GM23338 (cell line): Measurements from ENCODE around the gene SMAP2. TPM values are rescaled to one million over a fixed set of nuclear protein-coding genes. Genes with fewer than 3 reads are reported as not detected.

ENCODE experiments used
- ATAC-seq: fragments of 200-7000 bp; cut with Tn5 transposase; 3 replicates; pipeline ENCODE4 v1.9.1; 2020
- DNase-seq: peaks from one replicate; pipeline ENCODE4 v3.0.0-alpha.2; 2015; ENCODE audit warnings: low spot score
- H2AFZ ChIP-seq: fragments of 200-600 bp; sonication (generic); 2 replicates; pipeline ENCODE4 v1.8.0; 2016; ENCODE audit warnings: antibody characterized with exemption, mild to moderate bottlenecking, moderate library complexity
- H3F3A ChIP-seq: fragments of 200-600 bp; sonication (generic); replicated peaks from 2 replicates; pipeline ENCODE4 v1.8.0; 2017; ENCODE audit warnings: antibody characterized with exemption, mixed run types, low read depth
- H3K27ac ChIP-seq: fragments of 200-600 bp; sonication (generic); 2 replicates; pipeline ENCODE4 v1.6.1; 2016; ENCODE audit warnings: low read depth
- H3K27me3 ChIP-seq: fragments of 200-600 bp; sonication (generic); 2 replicates; pipeline ENCODE4 v1.8.0; 2016; ENCODE audit warnings: mild to moderate bottlenecking, mixed run types, moderate library complexity; ENCODE audit not compliant: insufficient read depth
- H3K36me3 ChIP-seq: fragments of 200-600 bp; sonication (generic); 2 replicates; pipeline ENCODE4 v1.8.0; 2016; ENCODE audit warnings: mild to moderate bottlenecking; ENCODE audit not compliant: insufficient read depth
- H3K4me1 ChIP-seq: fragments of 200-600 bp; sonication (generic); 2 replicates; pipeline ENCODE4 v1.8.0; 2016; ENCODE audit warnings: mild to moderate bottlenecking, moderate library complexity; ENCODE audit not compliant: insufficient read depth
- H3K4me2 ChIP-seq: fragments of 200-600 bp; sonication (generic); 2 replicates; pipeline ENCODE4 v1.7.1; 2017; ENCODE audit warnings: mixed run types
- H3K4me3 ChIP-seq: fragments of 200-600 bp; sonication (generic); 2 replicates; pipeline ENCODE4 v1.6.1; 2016; ENCODE audit warnings: mixed run types
- H3K79me2 ChIP-seq: fragments of 200-600 bp; sonication (generic); replicated peaks from 2 replicates; pipeline ENCODE4 v1.8.0; 2017; ENCODE audit warnings: mild to moderate bottlenecking; ENCODE audit not compliant: insufficient read depth
- H3K9me2 ChIP-seq: fragments of 200-600 bp; sonication (generic); 2 replicates; pipeline ENCODE4 v1.8.0; 2017; ENCODE audit not compliant: insufficient read depth
- H4K20me1 ChIP-seq: fragments of 200-600 bp; sonication (generic); replicated peaks from 2 replicates; pipeline ENCODE4 v1.8.0; 2017; ENCODE audit warnings: mild to moderate bottlenecking; ENCODE audit not compliant: insufficient read depth
- H3K27ac Mint-ChIP-seq: 2 replicates; pipeline ENCODE4 v1.8.0; 2020; ENCODE audit warnings: inconsistent platforms, mild to moderate bottlenecking, moderate library complexity, mixed read lengths
- H3K27me3 Mint-ChIP-seq: 3 replicates; pipeline ENCODE4 v1.8.0; 2022; ENCODE audit warnings: low read depth, mild to moderate bottlenecking, moderate library complexity, mixed read lengths, inconsistent platforms; ENCODE audit not compliant: insufficient read depth, poor library complexity
- H3K36me3 Mint-ChIP-seq: 3 replicates; pipeline ENCODE4 v1.8.0; 2021; ENCODE audit warnings: low read depth, mild to moderate bottlenecking, inconsistent platforms, moderate library complexity, mixed read lengths
- H3K4me1 Mint-ChIP-seq: 3 replicates; pipeline ENCODE4 v1.8.0; 2020; ENCODE audit warnings: mild to moderate bottlenecking, inconsistent platforms, mixed read lengths
- H3K4me3 Mint-ChIP-seq: 3 replicates; pipeline ENCODE4 v1.8.0; 2021; ENCODE audit warnings: moderate library complexity, mild to moderate bottlenecking, inconsistent platforms, mixed read lengths
- H3K9me3 Mint-ChIP-seq: 3 replicates; pipeline ENCODE4 v1.8.0; 2020; ENCODE audit warnings: moderate library complexity, mild to moderate bottlenecking, inconsistent platforms, mixed read lengths
- CREB1 ChIP-seq: fragments of 250-450 bp; sonication (Bioruptor Pico); IDR thresholded peaks from 2 replicates; pipeline ENCODE4 v1.5.0; 2020; ENCODE audit warnings: low read depth, mild to moderate bottlenecking, moderate library complexity
- JUNB ChIP-seq: IDR thresholded peaks from one replicate; pipeline ENCODE4 v1.6.1; 2016; ENCODE audit warnings: antibody characterized with exemption; ENCODE audit not compliant: unreplicated experiment
- polyA plus RNA-seq: library from polyadenylated mRNA; unstranded; fragments of >200 nt; fragmentation: Nextera tagmentation; extraction: Ambion mirVana; gene quantifications from 2 replicates; pipeline ENCODE4 v1.2.1, GENCODE V29; 2016
- total RNA-seq: library from RNA; depleted of rRNA; stranded (reverse); fragments of >200 nt; shearing (Covaris generic); gene quantifications from 2 replicates; pipeline ENCODE4 v1.2.3, GENCODE V29; 2014
- TF ChIP-seq, protein P1 (sequence below): IDR thresholded peaks from one replicate; pipeline ENCODE4 v1.6.1; 2018; ENCODE audit warnings: antibody characterized with exemption; ENCODE audit not compliant: unreplicated experiment
- TF ChIP-seq, protein P2 (sequence below), 2 experiments: fragments of 200-600 bp in 1 of 2; sonication (generic) in 1 of 2; conservative IDR thresholded peaks; 2 replicates each; pipeline versions ENCODE4 v1.5.1 to v1.6.1; 2016 to 2017; ENCODE audit warnings: antibody characterized with exemption in 2 of 2, low read depth in 2 of 2, mild to moderate bottlenecking in 2 of 2, moderate library complexity in 1 of 2

SMAP2 gene
- total and polyA plus RNA-seq, 2 experiments from 2014 or later = 2.9 to 4.8 TPM

DNA sequence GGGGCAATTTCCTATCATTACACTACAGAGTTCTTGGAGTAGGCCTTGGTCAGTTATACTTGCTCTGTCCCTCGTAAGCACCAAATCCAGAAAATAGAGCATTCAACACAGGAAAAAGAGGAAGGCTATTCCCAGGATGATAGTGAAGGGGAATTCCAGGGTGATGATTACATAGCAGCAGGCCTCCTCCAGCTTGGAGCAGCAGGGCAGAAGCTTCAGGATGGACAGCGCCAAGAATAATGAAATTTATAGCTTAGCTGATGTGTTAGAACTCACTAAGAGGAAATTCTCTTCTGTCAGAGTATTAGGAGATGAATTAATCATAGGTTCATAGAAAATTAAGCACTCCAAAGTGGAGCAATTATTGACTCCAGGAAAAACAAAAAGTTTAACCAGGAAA, 10.8 kb upstream of the SMAP2 start:
- DNase-seq (no peak), ATAC-seq (peak; percentile 45; the same call in 2 of the 3 replicates)
- no peak for TF ChIP-seq CREB1 (CRISPR knock-in tag)
- no peak for TF ChIP-seq JUNB
- TF ChIP-seq, protein P1, sequence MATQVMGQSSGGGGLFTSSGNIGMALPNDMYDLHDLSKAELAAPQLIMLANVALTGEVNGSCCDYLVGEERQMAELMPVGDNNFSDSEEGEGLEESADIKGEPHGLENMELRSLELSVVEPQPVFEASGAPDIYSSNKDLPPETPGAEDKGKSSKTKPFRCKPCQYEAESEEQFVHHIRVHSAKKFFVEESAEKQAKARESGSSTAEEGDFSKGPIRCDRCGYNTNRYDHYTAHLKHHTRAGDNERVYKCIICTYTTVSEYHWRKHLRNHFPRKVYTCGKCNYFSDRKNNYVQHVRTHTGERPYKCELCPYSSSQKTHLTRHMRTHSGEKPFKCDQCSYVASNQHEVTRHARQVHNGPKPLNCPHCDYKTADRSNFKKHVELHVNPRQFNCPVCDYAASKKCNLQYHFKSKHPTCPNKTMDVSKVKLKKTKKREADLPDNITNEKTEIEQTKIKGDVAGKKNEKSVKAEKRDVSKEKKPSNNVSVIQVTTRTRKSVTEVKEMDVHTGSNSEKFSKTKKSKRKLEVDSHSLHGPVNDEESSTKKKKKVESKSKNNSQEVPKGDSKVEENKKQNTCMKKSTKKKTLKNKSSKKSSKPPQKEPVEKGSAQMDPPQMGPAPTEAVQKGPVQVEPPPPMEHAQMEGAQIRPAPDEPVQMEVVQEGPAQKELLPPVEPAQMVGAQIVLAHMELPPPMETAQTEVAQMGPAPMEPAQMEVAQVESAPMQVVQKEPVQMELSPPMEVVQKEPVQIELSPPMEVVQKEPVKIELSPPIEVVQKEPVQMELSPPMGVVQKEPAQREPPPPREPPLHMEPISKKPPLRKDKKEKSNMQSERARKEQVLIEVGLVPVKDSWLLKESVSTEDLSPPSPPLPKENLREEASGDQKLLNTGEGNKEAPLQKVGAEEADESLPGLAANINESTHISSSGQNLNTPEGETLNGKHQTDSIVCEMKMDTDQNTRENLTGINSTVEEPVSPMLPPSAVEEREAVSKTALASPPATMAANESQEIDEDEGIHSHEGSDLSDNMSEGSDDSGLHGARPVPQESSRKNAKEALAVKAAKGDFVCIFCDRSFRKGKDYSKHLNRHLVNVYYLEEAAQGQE = peak; percentile 20
- H3K9me3 Mint-ChIP-seq = peaks cover 20% of the 10 kb centered on the region; the same call in 2 of the 3 replicates
- Histone ChIP-seq H3K27ac (no peak overlapping the region), H3K4me3 (no peak overlapping the region), H2AFZ (no peak overlapping the region), H3F3A (no peaks in the 10 kb centered on the region), H4K20me1 (no peaks in the 10 kb centered on the region), H3K9me2 (no peaks in the 10 kb centered on the region), H3K27me3 (no peaks in the 10 kb centered on the region), H3K4me2 (no peak overlapping the region), H3K36me3 (no peaks in the 10 kb centered on the region), H3K4me1 (peaks cover 2% of the 10 kb centered on the region; the same call in 1 of the 2 replicates), H3K79me2 (no peaks in the 10 kb centered on the region)
- no peak overlapping the region for H3K27ac Mint-ChIP-seq
- H3K27me3 Mint-ChIP-seq = peaks cover 6% of the 10 kb centered on the region
- H3K4me1 Mint-ChIP-seq = peaks cover 7% of the 10 kb centered on the region; the same call in 2 of the 3 replicates
- H3K36me3 Mint-ChIP-seq = no peaks in the 10 kb centered on the region
- no peak overlapping the region for H3K4me3 Mint-ChIP-seq

DNA sequence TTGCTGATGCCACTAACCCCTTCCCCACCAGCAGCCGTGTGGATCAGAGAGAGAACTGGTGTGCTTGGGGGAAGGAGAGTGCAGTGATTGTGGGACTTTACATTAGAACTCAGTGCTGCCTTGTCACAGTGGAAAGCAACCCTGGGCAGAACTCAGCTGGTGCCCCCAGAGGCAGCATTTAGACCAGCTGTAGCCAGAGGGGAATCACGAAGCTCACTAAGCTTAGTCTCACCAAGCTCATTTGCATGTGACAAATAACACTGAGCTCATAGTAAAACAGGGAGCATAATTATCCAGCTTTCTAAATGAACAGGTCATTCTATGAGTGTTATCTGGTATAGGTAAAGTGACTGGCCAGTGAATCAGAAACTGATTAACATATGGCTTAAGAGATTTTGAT, 9.8 kb upstream of the SMAP2 start:
- no peaks in the 10 kb centered on the region for H3K27me3 ChIP-seq
- H3K27ac ChIP-seq = no peak overlapping the region
- H3K9me3 Mint-ChIP-seq = peaks cover 9% of the 10 kb centered on the region; the same call in 2 of the 3 replicates
- peak; percentile 97 for ATAC-seq
- H3K4me3 Mint-ChIP-seq = no peak overlapping the region
- H3K4me1 ChIP-seq = peaks cover 2% of the 10 kb centered on the region; the same call in 1 of the 2 replicates
- peaks cover 6% of the 10 kb centered on the region for H3K27me3 Mint-ChIP-seq
- H3K4me1 Mint-ChIP-seq = peaks cover 7% of the 10 kb centered on the region; the same call in 2 of the 3 replicates
- H3K79me2 ChIP-seq = no peaks in the 10 kb centered on the region
- peak; percentile 57 for DNase-seq
- H3F3A ChIP-seq = no peaks in the 10 kb centered on the region
- no peaks in the 10 kb centered on the region for H3K9me2 ChIP-seq
- H4K20me1 ChIP-seq = no peaks in the 10 kb centered on the region
- no peaks in the 10 kb centered on the region for H3K36me3 Mint-ChIP-seq
- TF ChIP-seq, protein P2, sequence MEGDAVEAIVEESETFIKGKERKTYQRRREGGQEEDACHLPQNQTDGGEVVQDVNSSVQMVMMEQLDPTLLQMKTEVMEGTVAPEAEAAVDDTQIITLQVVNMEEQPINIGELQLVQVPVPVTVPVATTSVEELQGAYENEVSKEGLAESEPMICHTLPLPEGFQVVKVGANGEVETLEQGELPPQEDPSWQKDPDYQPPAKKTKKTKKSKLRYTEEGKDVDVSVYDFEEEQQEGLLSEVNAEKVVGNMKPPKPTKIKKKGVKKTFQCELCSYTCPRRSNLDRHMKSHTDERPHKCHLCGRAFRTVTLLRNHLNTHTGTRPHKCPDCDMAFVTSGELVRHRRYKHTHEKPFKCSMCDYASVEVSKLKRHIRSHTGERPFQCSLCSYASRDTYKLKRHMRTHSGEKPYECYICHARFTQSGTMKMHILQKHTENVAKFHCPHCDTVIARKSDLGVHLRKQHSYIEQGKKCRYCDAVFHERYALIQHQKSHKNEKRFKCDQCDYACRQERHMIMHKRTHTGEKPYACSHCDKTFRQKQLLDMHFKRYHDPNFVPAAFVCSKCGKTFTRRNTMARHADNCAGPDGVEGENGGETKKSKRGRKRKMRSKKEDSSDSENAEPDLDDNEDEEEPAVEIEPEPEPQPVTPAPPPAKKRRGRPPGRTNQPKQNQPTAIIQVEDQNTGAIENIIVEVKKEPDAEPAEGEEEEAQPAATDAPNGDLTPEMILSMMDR (conservative IDR thresholded peaks at IDR 0.05; ENCODE audit: low read depth in 2 of 2) = 0 out of 4 replicates have a peak, but pooled peaks have one; percentile 13 to 15
- no peak for TF ChIP-seq JUNB
- H3K36me3 ChIP-seq = no peaks in the 10 kb centered on the region
- no peak overlapping the region for H3K27ac Mint-ChIP-seq
- H3K4me3 ChIP-seq = no peak overlapping the region
- H3K4me2 ChIP-seq = no peak overlapping the region
- H2AFZ ChIP-seq = 0 out of 2 replicates have a peak overlapping the region, but pooled peaks have one; percentile 61
